Neural cell (in vitro differentiated cells): ENCODE results near the gene CCR6.

Experiments
- EP300 ChIP-seq: fragments of 450-650 bp; conservative IDR thresholded peaks from 2 replicates; pipeline ENCODE4 v1.6.1; 2014; ENCODE audit warnings: antibody characterized with exemption, mild to moderate bottlenecking, moderate library complexity; ENCODE audit not compliant: poor library complexity, severe bottlenecking
- EZH2 ChIP-seq: fragments of 200-600, 300-800 bp; shearing (Covaris generic), sonication (generic); IDR thresholded peaks from 2 replicates; pipeline ENCODE4 v1.6.1; 2014; ENCODE audit warnings: antibody characterized with exemption, low read length, borderline replicate concordance, mild to moderate bottlenecking; ENCODE audit not compliant: insufficient read depth, poor library complexity, severe bottlenecking
- MXI1 ChIP-seq: fragments of 450-650 bp; conservative IDR thresholded peaks from 2 replicates; pipeline ENCODE4 v1.6.1; 2014; ENCODE audit warnings: antibody characterized with exemption, mild to moderate bottlenecking; ENCODE audit not compliant: poor library complexity, severe bottlenecking
- POLR2AphosphoS5 ChIP-seq: IDR thresholded peaks from 2 replicates; pipeline ENCODE4 v1.6.1; 2012
- TF ChIP-seq, protein P1 (sequence below): fragments of 450-650 bp; IDR thresholded peaks from 2 replicates; pipeline ENCODE4 v1.5.1; 2014; ENCODE audit warnings: antibody characterized with exemption, mild to moderate bottlenecking, moderate library complexity; ENCODE audit not compliant: poor library complexity, severe bottlenecking

DNA sequence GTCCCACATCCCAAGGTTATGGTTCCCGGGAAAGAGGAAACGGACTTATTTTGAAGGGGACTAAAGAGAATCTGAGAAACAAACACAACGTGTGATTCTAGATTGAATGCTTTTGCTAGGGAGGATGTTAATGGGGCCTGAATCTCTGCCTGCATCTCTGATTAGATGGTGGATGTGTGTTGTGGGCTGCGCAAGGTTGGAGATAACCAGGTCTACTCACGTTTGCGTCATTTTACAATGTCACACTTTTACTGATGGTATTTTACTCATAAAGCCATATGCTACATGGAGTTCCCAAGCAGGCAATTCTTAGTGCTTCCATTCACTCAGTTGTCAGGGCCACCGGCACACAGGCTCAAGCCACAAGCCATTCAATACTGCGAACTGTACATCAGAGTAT, 23.2 kb upstream of the CCR6 start:
- TF ChIP-seq, protein P1, sequence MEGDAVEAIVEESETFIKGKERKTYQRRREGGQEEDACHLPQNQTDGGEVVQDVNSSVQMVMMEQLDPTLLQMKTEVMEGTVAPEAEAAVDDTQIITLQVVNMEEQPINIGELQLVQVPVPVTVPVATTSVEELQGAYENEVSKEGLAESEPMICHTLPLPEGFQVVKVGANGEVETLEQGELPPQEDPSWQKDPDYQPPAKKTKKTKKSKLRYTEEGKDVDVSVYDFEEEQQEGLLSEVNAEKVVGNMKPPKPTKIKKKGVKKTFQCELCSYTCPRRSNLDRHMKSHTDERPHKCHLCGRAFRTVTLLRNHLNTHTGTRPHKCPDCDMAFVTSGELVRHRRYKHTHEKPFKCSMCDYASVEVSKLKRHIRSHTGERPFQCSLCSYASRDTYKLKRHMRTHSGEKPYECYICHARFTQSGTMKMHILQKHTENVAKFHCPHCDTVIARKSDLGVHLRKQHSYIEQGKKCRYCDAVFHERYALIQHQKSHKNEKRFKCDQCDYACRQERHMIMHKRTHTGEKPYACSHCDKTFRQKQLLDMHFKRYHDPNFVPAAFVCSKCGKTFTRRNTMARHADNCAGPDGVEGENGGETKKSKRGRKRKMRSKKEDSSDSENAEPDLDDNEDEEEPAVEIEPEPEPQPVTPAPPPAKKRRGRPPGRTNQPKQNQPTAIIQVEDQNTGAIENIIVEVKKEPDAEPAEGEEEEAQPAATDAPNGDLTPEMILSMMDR = no peak
- TF ChIP-seq EZH2 (no peak), POLR2AphosphoS5 (no peak), MXI1 (no peak), EP300 (no peak)
